HG02588 (cell line): ENCODE measurements around the gene TRAF3.
"Not testable (repeated sequence)": the region's sequence is repeated elsewhere in the genome, so short reads cannot be mapped to it uniquely, and the experiment has no call there.

Experiments
- ATAC-seq: cut with Tn5 transposase; IDR thresholded peaks from one replicate; pipeline ENCODE4 v1.9.1; 2021; ENCODE audit warnings: mild to moderate bottlenecking, moderate library complexity; ENCODE audit not compliant: unreplicated experiment

Gene TRAF3

DNA sequence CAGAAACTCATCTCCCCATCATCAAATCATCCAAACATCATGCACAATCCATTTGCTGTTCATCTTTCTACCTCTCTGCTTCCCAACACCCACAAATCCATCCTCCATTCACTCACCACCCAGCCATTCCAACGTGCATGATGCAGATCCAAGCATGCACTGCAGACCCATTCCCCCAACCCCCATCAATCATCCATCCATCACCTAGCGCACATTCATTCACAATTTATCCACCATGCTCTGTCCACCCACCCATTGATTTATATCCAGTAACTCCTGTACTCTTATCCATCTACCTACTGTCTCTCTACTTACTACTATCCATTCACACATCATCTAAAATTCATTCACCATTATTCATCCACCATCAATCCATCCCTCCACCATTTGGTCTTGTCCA lies 141.2 kb downstream of the TRAF3 start:
- ATAC-seq = no peak

- ATAC-seq = no peak
Measured at GRCh38 chr14:102920273-102920997, 143.2 kb downstream of the TRAF3 start.

DNA sequence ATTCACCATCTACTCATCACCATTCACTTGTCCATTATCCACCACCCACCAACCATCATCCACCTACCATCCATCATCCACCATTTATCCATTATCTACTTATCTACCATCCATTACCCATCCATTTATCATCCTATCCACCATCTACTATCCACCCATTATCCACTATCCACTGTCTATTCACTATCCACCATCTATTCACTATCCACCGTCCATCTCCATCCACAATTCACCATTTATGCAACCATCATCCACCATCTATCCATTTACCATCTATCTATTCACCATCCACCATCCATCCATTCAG lies 143.7 kb downstream of the TRAF3 start:
- ATAC-seq = no peak

DNA sequence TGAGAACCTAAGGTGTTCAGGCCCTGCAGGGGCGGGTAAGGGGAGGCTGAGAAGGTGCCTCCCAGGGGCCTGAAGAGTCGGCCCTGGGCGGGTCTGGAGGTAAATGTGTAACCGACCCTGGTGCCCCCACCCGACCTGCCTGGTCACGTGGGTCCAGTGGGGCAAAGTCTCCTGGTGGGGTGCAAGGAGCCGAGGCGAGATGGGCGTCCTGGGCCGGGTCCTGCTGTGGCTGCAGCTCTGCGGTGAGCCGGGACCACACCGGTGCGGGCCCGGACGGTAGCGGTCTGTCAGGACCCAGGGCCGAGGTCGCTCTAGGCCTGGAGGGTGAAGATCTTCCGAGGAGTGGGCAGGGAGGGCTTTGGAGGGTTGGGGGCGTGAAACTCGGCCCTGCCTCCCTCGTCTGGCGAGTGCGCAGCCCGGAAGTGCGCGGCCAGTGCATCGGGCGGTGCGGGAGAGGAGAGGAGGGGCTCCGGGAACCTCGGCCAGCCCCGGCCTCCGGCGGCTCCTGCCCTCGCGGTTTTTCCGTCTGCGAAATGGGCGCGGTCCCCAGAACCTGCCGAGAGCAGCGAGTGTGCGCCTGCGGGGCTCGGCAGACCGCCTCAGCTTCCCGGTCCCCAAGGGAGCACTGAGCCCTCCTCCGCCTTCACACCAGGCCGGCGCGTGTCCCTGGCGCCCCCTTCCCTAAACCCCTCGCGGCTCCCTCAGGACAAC lies 145.4 kb downstream of the TRAF3 start, which contains the start of gene AMN:
AMN (plus strand) TSS at position 174 of the 711 bp plus-strand sequence; CDS start at position 200, 26 bp downstream.
- ATAC-seq = no peak

- no peak for ATAC-seq
Measured at GRCh38 chr14:102923201-102923924, 146.1 kb downstream of the TRAF3 start.

- no peak for ATAC-seq
Measured at GRCh38 chr14:102923925-102924486, 146.8 kb downstream of the TRAF3 start.

DNA sequence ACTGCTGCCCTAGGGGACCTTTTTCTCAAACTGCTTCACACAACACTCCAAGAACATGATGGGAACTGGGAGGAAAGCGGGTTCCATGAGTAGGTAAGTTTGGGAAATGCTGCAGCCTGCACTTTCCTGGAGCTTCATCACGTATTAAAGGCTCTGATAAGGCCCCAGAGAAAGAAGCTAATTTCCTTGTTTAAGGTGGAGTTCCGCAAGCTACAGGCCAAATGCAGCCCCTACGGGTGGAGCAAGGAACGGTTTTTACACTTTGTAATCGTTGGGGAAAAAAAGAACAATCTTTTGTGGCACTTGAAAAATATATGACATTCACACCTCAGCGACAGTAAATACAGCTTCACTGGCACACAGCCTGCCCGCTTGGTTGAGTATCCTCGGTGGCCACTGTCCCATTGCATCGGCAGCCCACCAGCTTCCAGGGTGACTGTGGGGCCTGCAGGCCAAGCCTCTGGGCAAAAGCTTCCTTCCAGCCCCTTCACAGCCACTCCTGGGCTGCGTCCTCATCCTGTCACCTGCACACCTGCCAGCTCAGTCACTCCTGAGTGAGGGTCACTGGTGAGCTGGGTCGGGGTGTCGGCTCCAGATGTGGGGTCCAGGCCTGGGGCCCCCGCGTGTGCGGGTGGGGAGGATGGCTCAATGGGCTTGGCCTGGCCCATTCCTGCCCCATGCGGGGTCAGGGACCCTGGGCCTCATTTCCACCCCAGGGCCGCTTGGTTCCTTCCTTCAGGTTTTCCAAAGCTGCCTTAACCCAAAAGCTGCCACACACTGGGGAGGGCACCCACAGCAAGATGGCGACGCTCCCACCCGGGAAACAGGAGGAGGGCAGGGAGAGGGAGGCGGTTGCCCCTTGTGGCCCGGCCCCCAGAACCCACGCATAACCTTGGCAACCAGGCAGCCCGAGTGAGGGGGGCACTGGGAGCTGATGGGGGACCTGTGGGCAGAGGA lies 147.7 kb downstream of the TRAF3 start:
- ATAC-seq = no peak

GRCh38 chr14:102925646-102926045 lies 148.4 kb downstream of the TRAF3 start:
- no peak for ATAC-seq

DNA sequence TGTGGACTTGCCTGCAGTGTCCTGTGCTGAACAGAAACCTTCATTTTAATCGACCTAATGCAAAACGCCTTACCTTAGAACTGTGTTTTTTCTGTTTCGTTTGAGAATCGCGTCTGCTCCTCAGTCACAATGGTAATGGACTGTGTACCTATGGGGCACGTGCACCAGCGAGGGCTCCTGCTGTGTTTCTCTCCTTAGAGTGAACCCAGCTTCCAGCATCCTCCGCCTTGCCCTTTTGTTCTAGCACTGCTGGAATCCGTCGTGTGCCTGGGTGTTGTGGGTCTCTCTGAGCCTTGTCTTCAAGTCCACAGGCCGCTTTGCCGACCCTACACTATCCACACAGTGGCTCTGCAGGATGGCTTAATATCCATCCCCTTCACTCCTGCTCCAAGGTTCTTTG lies 148.9 kb downstream of the TRAF3 start:
- ATAC-seq = no peak

GRCh38 chr14:102926840-102927239 lies 149.6 kb downstream of the TRAF3 start:
- ATAC-seq = not testable (repeated sequence)

- ATAC-seq = no peak
Measured at GRCh38 chr14:102927346-102927877, 150.2 kb downstream of the TRAF3 start.

- ATAC-seq = peak; percentile 21
Measured at GRCh38 chr14:102927878-102928411, 150.7 kb downstream of the TRAF3 start.

GRCh38 chr14:102928412-102929240 lies 151.4 kb downstream of the TRAF3 start:
- peak; percentile 47 for ATAC-seq

GRCh38 chr14:102929241-102930137 lies 152.2 kb downstream of the TRAF3 start:
- ATAC-seq = no peak

DNA sequence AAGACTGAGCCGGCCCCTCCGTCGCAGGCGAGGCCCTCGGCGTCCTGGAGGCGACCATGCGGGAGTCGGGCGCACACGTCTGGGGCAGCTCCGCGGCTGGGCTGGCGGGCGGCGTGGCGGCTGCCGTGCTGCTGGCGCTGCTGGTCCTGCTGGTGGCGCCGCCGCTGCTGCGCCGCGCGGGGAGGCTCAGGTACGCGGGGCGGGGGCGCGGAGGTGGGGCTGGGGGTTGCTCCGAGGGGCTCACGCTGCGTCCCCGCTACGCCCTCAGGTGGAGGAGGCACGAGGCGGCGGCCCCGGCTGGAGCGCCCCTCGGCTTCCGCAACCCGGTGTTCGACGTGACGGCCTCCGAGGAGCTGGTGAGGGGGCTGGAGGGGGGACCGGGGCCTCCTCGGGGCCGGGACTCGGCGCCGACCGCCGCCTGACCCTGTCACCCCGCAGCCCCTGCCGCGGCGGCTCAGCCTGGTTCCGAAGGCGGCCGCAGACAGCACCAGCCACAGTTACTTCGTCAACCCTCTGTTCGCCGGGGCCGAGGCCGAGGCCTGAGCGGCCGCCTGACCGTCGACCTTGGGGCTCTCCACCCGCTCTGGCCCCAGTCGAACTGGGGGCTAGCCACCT lies 153.0 kb downstream of the TRAF3 start:
- ATAC-seq = no peak

DNA sequence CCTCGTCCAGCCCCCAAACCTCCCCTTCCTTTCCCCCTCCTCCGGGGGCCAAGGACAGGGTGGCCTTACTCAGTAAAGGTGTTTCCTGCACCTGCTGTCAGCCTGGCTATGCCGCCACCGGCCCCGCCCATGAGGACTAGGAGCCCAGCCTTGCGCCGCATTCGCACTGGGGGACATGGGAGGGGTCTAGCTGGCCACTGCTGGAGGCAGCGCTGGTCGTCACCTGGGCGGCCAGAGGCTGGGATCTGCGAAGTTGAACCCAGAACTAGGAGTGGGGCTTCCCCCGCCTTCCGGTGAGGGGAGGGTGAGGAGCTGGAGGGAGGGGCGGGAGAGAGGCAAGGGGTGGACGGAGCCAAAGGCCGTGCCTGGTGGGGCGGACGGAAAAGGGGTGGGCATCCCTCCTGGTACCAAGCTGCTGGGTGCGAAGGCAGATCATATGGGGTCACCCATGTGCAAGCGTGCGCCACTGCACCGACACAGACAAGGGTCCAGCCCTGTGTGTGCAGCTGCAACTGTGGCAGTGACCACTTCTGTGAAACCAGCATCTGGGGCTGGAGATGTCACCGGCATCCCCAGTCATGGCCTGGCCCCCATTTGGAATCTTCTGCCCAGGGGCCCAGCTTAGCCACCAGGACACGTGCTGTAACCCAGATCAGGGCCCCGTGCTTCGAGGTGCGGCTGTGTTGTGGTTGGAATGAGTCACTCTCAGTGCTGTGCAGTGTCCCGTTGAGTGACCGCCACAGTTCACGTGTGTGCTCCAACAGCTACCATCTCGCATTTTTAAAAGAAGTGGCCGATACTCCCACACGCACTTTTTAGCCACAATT lies 153.7 kb downstream of the TRAF3 start:
- ATAC-seq = no peak
